Epithelial cell of esophagus (primary cell): Measurements from ENCODE around the gene XRCC3.

Experiments used
- DNase-seq: peaks from one replicate; pipeline ENCODE4 v3.0.0; 2010; ENCODE audit warnings: low read depth
- H3K4me3 ChIP-seq: 2 replicates; pipeline ENCODE4 v1.5.1; 2011; ENCODE audit warnings: mild to moderate bottlenecking, low read length, control low read depth
- CTCF ChIP-seq: IDR thresholded peaks from 2 replicates; pipeline ENCODE4 v1.5.1; 2011; ENCODE audit warnings: low read depth, mild to moderate bottlenecking, low read length, control low read depth, inconsistent platforms; ENCODE audit not compliant: insufficient read depth; ENCODE audit errors: missing control alignments

Gene XRCC3

GRCh38 chr14:103730490-103731035 lies 15.3 kb upstream of the XRCC3 start:
- TF ChIP-seq CTCF = peak; percentile 9
- no peak overlapping the region for H3K4me3 ChIP-seq
- no peak for DNase-seq

GRCh38 chr14:103729496-103730448 lies 14.5 kb upstream of the XRCC3 start:
- no peak for DNase-seq

GRCh38 chr14:103728721-103729120 lies 13.5 kb upstream of the XRCC3 start:
- TF ChIP-seq CTCF = peak; percentile 25
- no peak for DNase-seq
- no peak overlapping the region for H3K4me3 ChIP-seq

More at GRCh38 chr14:103729496-103730448, 14.5 kb upstream of the XRCC3 start:
- no peak overlapping the region for H3K4me3 ChIP-seq
- peak; percentile 26 for TF ChIP-seq CTCF

GRCh38 chr14:103728141-103728540 lies 12.9 kb upstream of the XRCC3 start:
- DNase-seq = no peak
- H3K4me3 ChIP-seq = no peak overlapping the region

GRCh38 chr14:103727313-103727980 lies 12.2 kb upstream of the XRCC3 start:
- TF ChIP-seq CTCF = no peak
- no peak overlapping the region for H3K4me3 ChIP-seq
- DNase-seq = no peak

More at GRCh38 chr14:103728141-103728540, 12.9 kb upstream of the XRCC3 start:
- no peak for TF ChIP-seq CTCF

GRCh38 chr14:103726474-103726873 lies 11.2 kb upstream of the XRCC3 start:
- no peak overlapping the region for H3K4me3 ChIP-seq
- no peak for TF ChIP-seq CTCF
- no peak for DNase-seq
